Heart left ventricle (tissue), 13 donors: ENCODE data around the gene OPN1LW.

ENCODE experiments used
- CTCF ChIP-seq, 12 donors: fragments of 200-600 bp; sonication (generic) in 4 of 12; IDR thresholded peaks; one replicate each; pipeline versions ENCODE4 v1.5.0 to v1.8.0; 2018 to 2022; ENCODE audit warnings: antibody characterized with exemption in 12 of 12, mild to moderate bottlenecking in 5 of 12
- POLR2A ChIP-seq, 2 donors: fragments of 450-650 bp; IDR thresholded peaks; one replicate each; pipeline ENCODE4 v1.6.1; 2017; ENCODE audit warnings: antibody characterized with exemption in 2 of 2, mild to moderate bottlenecking in 2 of 2, moderate library complexity in 2 of 2
- donor health status: ischemic (EF 13 %, LVEDD 7.1; RV severe dilation, severe dysfunction).
- donor health status: DM: no; HTN: yes; CAD: no.
- donor health status: DM: no; HTN: no; CAD: no.
- donor health status: ischemic (EF 25% LVEDD 6.9; RV normal size, moderate dysfunction).
- donor health status: ischemic (EF 25% LVEDD 5.7; RV mildly dilated, moderate dysfunction).
- donor health status: ischemic (EF 35%, LVEDD 5.7; RV mildly dilated, moderate dysfunction).
- donor health status: nonischemic (EF 11% LVEDD 7.7; RV severe dilation, severe dysfunction).
- donor health status: DM: yes; HTN: yes; CAD: no.
- donor health status: PGD.
- donor health status: ischemic (EF 29% LVEDD 5.4; RV normal size, mild dysfunction).
- donor health status: nonischemic (EF 23%, LVEDD 6.1; RV moderate dilation, normal function).

- no peak for TF ChIP-seq CTCF (IDR thresholded peaks at IDR 0.05)
- no peak for TF ChIP-seq POLR2A (IDR thresholded peaks at IDR 0.05)
Observed at GRCh38 chrX:154096140-154097002, 47.7 kb upstream of the OPN1LW start.
